ENCODE measurements around the gene RPL36A. TPM values are rescaled to one million over a fixed set of nuclear protein-coding genes. Genes with fewer than 3 reads are reported as not detected.

The RPL36A gene
- total and polyA plus RNA-seq, 2 donors (not counting 1 experiment from before 2014, with no cell fraction given) = 156 to 2,759 TPM

- Histone ChIP-seq H3K4me1 (ENCODE audit: control insufficient read depth in 2 of 2, insufficient read depth in 2 of 2, low read length in 2 of 2) (peaks cover 12 to 20% of the 10 kb centered on the region in 2 donors), H2AFZ (ENCODE audit: insufficient read depth, low read depth, low read length, poor library complexity, severe bottlenecking) (no peak overlapping the region), H3K36me3 (replicated peaks in 1 of 2; ENCODE audit: control extremely low read depth in 1 of 2, control insufficient read depth in 1 of 2, extremely low read depth in 1 of 2, insufficient read depth in 2 of 2, low read length in 1 of 2) (peaks cover 5 to 64% of the 10 kb centered on the region in 2 experiments), H4K20me1 (ENCODE audit: control insufficient read depth, insufficient read depth, low read length, poor library complexity, severe bottlenecking) (peaks cover 7% of the 10 kb centered on the region), H3K27me3 (replicated peaks in 1 of 4; ENCODE audit: control extremely low read depth in 1 of 4, control insufficient read depth in 3 of 4, insufficient read depth in 4 of 4, low read length in 3 of 4) (no peaks in the 10 kb centered on the region), H3K4me2 (replicated peaks; ENCODE audit: low read depth, low read length, poor library complexity, severe bottlenecking) (no peak overlapping the region), H3K9ac (ENCODE audit: low read length) (no peak overlapping the region), H3K4me3 (ENCODE audit: control extremely low read depth in 1 of 5, extremely low read depth in 1 of 5, insufficient read depth in 1 of 5, low read depth in 2 of 5, low read length in 4 of 5) (no peak overlapping the region), H3K9me3 (ENCODE audit: control extremely low read depth in 1 of 3, control insufficient read depth in 2 of 3, insufficient read depth in 1 of 3, low read length in 2 of 3) (no peaks in the 10 kb centered on the region), H3K27ac (ENCODE audit: low read length in 2 of 2) (peak overlapping the region in 1 of 2 donors; percentile 40), H3K79me2 (ENCODE audit: control insufficient read depth, insufficient read depth, low read length) (peaks cover 48% of the 10 kb centered on the region)
- Mint-ChIP-seq H3K4me3 (no peak overlapping the region), H3K9me3 (ENCODE audit: insufficient read depth) (no peaks in the 10 kb centered on the region), H3K27ac (no peak overlapping the region), H3K4me1 (peaks cover 22% of the 10 kb centered on the region), H3K27me3 (no peaks in the 10 kb centered on the region)
- ChIA-PET CTCF (no interaction called here), POLR2A (no interaction called here)
- intact Hi-C loops (cut with micrococcal nuclease) = no loop called here
- DNase-seq (no peak), ATAC-seq (ENCODE audit: low read depth) (no peak)
- TF ChIP-seq EZH2 (IDR thresholded peaks at IDR 0.05; ENCODE audit: borderline replicate concordance, insufficient read depth, low read depth, low read length, poor library complexity, severe bottlenecking) = no peak
- TF ChIP-seq CTCF (IDR thresholded peaks at IDR 0.05) = no peak
- WGBS (ENCODE audit: insufficient coverage) = no CpG with 5 or more reads among the region's 3 CpGs
Measured at GRCh38 chrX:101362116-101362515, 28.7 kb upstream of the RPL36A start.

DNA sequence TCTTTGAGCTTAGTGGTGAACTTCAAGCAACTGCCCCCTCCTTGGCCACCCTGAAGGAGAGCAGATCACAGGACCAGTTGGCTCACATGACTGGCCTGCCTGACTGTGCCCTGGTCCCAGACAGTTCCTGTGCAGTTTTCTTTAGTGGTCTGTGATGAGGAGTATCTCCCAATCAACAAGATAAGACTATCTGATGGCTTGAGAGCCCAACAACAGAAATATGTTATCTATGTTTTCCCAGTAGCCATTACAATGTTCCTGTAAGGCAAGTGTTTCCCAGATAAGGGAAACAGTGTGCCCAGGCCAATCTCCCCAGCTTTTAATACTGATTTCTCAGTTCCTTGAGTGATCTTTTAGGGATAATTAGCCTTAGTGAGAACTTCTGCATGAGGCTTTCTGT is 28.1 kb upstream of the RPL36A start:
- Histone ChIP-seq H2AFZ (ENCODE audit: insufficient read depth, low read depth, low read length, poor library complexity, severe bottlenecking) (no peak overlapping the region), H3K27me3 (replicated peaks in 1 of 4; ENCODE audit: control extremely low read depth in 1 of 4, control insufficient read depth in 3 of 4, insufficient read depth in 4 of 4, low read length in 3 of 4) (no peaks in the 10 kb centered on the region), H3K4me1 (ENCODE audit: control insufficient read depth in 2 of 2, insufficient read depth in 2 of 2, low read length in 2 of 2) (peaks cover 13 to 20% of the 10 kb centered on the region in 2 donors), H3K27ac (ENCODE audit: low read length in 2 of 2) (peak overlapping the region in 1 of 2 donors; percentile 40), H3K4me3 (ENCODE audit: control extremely low read depth in 1 of 5, extremely low read depth in 1 of 5, insufficient read depth in 1 of 5, low read depth in 2 of 5, low read length in 4 of 5) (no peak overlapping the region), H3K9me3 (ENCODE audit: control extremely low read depth in 1 of 3, control insufficient read depth in 2 of 3, insufficient read depth in 1 of 3, low read length in 2 of 3) (no peaks in the 10 kb centered on the region), H3K9ac (ENCODE audit: low read length) (no peak overlapping the region), H3K4me2 (replicated peaks; ENCODE audit: low read depth, low read length, poor library complexity, severe bottlenecking) (no peak overlapping the region), H3K36me3 (replicated peaks in 1 of 2; ENCODE audit: control extremely low read depth in 1 of 2, control insufficient read depth in 1 of 2, extremely low read depth in 1 of 2, insufficient read depth in 2 of 2, low read length in 1 of 2) (peaks cover 5 to 63% of the 10 kb centered on the region in 2 experiments), H4K20me1 (ENCODE audit: control insufficient read depth, insufficient read depth, low read length, poor library complexity, severe bottlenecking) (peaks cover 7% of the 10 kb centered on the region), H3K79me2 (ENCODE audit: control insufficient read depth, insufficient read depth, low read length) (peaks cover 50% of the 10 kb centered on the region)
- ATAC-seq (ENCODE audit: low read depth) (no peak), DNase-seq (no peak)
- H3K27ac Mint-ChIP-seq = no peak overlapping the region
- POLR2A ChIA-PET = no interaction called here
- CTCF ChIA-PET = no interaction called here
- H3K4me3 Mint-ChIP-seq = no peak overlapping the region
- no peaks in the 10 kb centered on the region for H3K27me3 Mint-ChIP-seq
- H3K9me3 Mint-ChIP-seq (ENCODE audit: insufficient read depth) = no peaks in the 10 kb centered on the region
- TF ChIP-seq CTCF (IDR thresholded peaks at IDR 0.05) (no peak), EZH2 (IDR thresholded peaks at IDR 0.05; ENCODE audit: borderline replicate concordance, insufficient read depth, low read depth, low read length, poor library complexity, severe bottlenecking) (no peak)
- H3K4me1 Mint-ChIP-seq = peaks cover 22% of the 10 kb centered on the region
- intact Hi-C loops (cut with micrococcal nuclease) = no loop called here

Data from B cell (primary cell).